PC-9 (cell line): ENCODE measurements around the gene ABLIM1.

Experiments used
- EZH2 ChIP-seq: fragments of 200-600 bp; sonication (generic); IDR thresholded peaks from 2 replicates; pipeline ENCODE4 v1.8.0; 2017; ENCODE audit warnings: antibody characterized with exemption, low read depth
- TF ChIP-seq, protein P1 (sequence below): fragments of 200-600 bp; sonication (generic); conservative IDR thresholded peaks from 2 replicates; pipeline ENCODE4 v1.6.1; 2017; ENCODE audit warnings: mixed run types, antibody characterized with exemption, mild to moderate bottlenecking, moderate library complexity

DNA sequence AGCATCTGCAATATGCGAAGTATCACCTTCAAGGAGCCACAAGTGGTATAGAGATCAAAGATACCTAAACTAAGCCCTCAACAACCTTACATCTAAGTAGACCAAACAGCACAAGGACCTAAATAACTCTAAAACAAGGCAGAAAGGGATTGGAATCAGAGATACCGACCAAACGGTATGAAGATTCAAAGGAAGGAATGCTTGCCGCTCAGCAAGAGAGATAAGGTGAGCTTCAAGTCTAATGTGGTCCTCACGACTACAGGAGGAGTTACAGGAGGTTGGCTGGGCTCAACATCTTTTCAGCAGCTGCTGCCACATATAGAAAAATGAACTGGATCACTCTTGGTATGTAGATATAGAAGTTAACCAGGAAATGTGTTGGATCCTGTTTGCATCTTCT is 11.6 kb downstream of the ABLIM1 start:
- TF ChIP-seq, protein P1, sequence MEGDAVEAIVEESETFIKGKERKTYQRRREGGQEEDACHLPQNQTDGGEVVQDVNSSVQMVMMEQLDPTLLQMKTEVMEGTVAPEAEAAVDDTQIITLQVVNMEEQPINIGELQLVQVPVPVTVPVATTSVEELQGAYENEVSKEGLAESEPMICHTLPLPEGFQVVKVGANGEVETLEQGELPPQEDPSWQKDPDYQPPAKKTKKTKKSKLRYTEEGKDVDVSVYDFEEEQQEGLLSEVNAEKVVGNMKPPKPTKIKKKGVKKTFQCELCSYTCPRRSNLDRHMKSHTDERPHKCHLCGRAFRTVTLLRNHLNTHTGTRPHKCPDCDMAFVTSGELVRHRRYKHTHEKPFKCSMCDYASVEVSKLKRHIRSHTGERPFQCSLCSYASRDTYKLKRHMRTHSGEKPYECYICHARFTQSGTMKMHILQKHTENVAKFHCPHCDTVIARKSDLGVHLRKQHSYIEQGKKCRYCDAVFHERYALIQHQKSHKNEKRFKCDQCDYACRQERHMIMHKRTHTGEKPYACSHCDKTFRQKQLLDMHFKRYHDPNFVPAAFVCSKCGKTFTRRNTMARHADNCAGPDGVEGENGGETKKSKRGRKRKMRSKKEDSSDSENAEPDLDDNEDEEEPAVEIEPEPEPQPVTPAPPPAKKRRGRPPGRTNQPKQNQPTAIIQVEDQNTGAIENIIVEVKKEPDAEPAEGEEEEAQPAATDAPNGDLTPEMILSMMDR: no peak
- no peak for TF ChIP-seq EZH2
